ENCODE results near the gene ZNF497. TPM values are rescaled to one million over a fixed set of nuclear protein-coding genes. Genes with fewer than 3 reads are reported as not detected.

Gene ZNF497
- total and polyA plus RNA-seq, 2 of the 8 experiments (the other 6 are each of a cell fraction or from before 2014, with no cell fraction given), result 0.93 to 1.4 TPM

DNA sequence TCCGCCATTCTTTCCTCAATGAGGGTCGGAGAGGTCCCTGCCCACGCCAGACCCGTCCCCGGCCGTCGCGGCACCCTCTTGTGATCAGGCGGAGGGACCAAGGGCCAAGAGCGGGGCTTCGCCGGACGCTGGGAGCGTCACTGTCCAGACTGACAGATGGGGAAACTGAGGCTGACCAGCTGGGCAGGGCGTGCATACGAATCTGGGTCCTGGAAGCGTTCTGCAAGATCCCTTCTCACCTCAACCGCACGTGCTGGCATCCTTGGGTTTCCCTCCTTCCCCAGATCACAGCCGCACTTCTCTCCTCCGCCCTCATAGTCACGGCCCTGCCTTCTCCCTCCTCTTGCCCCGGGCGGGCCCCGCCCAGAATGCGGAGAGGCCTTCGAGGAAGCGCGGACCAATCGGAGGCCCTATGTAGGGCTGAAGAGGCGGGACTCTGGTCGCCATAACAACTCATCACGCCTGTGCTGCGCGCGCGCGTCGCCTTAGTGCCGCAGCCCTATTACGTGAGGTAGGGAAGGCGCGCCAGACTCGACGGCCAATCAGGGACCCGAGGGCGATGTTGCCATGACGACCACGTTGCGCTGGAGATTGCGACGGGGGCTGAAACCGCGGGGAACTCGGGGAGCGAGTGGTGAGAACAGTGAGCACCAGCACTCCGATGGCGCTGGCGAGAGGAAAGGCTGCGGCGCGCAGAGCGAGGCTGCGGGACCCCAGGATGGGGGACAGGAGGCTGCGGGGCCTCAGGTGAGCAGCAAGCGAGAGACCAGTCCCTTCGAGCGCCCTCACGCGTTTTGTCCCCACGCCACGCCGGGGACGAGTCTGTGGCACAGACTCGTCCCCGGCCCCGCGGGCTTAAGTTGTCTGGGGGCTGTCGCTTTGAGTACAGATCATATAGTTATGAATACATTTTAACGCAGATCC is 38.6 kb upstream of the ZNF497 start (continued):
- TF ChIP-seq, protein P1, sequence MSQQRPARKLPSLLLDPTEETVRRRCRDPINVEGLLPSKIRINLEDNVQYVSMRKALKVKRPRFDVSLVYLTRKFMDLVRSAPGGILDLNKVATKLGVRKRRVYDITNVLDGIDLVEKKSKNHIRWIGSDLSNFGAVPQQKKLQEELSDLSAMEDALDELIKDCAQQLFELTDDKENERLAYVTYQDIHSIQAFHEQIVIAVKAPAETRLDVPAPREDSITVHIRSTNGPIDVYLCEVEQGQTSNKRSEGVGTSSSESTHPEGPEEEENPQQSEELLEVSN (IDR thresholded peaks at IDR 0.05), result peak; percentile 99
- TF ChIP-seq JUN (IDR thresholded peaks at IDR 0.05; ENCODE audit: low read depth, low read length) (no peak), KDM1A (IDR thresholded peaks at IDR 0.05; ENCODE audit: borderline replicate concordance, low read length) (no peak), SP4 (IDR thresholded peaks at IDR 0.05; ENCODE audit: low read length) (no peak), RFX5 (IDR thresholded peaks at IDR 0.05; ENCODE audit: borderline replicate concordance, low read depth, low read length) (peak; percentile 92), EZH2 (IDR thresholded peaks at IDR 0.05; ENCODE audit: low read depth, low read length, severe bottlenecking) (no peak), BRCA1 (IDR thresholded peaks at IDR 0.05; ENCODE audit: low read depth, low read length) (no peak), TAF7 (optimal IDR thresholded peaks at IDR 0.05; ENCODE audit: borderline replicate concordance, low read depth, low read length) (peak; percentile 58), SP2 (IDR thresholded peaks at IDR 0.05; ENCODE audit: low read length) (peak; percentile 30; the same call in 1 of the 2 replicates), YY1 (IDR thresholded peaks at IDR 0.05; ENCODE audit: low read depth, low read length) (no peak), ASH2L (IDR thresholded peaks at IDR 0.05; ENCODE audit: low read length) (peak; percentile 20), SIRT6 (IDR thresholded peaks at IDR 0.05; ENCODE audit: low read length) (no peak), RAD21 (IDR thresholded peaks at IDR 0.05 in 1 of 2, conservative IDR thresholded peaks at IDR 0.05 in 1 of 2; ENCODE audit: low read depth in 2 of 2, low read length in 2 of 2) (no peak), SP1 (IDR thresholded peaks at IDR 0.05; ENCODE audit: low read depth, low read length) (peak; percentile 65), SIN3A (conservative IDR thresholded peaks at IDR 0.05 in 1 of 2, IDR thresholded peaks at IDR 0.05 in 1 of 2; ENCODE audit: low read depth in 1 of 2, low read length in 2 of 2) (peak in 1 of 2 experiments; percentile 93; a peak in 2 of 4 replicates), RXRA (IDR thresholded peaks at IDR 0.05; ENCODE audit: insufficient read depth, low read depth, low read length) (no peak), BACH1 (IDR thresholded peaks at IDR 0.05; ENCODE audit: low read length) (peak; percentile 47; the same call in 1 of the 2 replicates), JUND (IDR thresholded peaks at IDR 0.05; ENCODE audit: low read length) (no peak), TCF12 (IDR thresholded peaks at IDR 0.05; ENCODE audit: low read depth, low read length) (no peak), CBX8 (IDR thresholded peaks at IDR 0.05; ENCODE audit: borderline replicate concordance, low read depth, low read length) (no peak), BCL11A (IDR thresholded peaks at IDR 0.05; ENCODE audit: low read depth in 2 of 2, low read length in 2 of 2) (no peak), SIX5 (IDR thresholded peaks at IDR 0.05; ENCODE audit: low read depth, low read length) (no peak), TBP (IDR thresholded peaks at IDR 0.05; ENCODE audit: low read depth, low read length) (peak; percentile 87)
- TF ChIP-seq, protein P2, sequence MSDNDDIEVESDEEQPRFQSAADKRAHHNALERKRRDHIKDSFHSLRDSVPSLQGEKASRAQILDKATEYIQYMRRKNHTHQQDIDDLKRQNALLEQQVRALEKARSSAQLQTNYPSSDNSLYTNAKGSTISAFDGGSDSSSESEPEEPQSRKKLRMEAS (IDR thresholded peaks at IDR 0.05), result peak; percentile 96

Data from H1 (cell line).